OCI-LY3 (cell line): Measurements from ENCODE around the gene ZPR1.

ENCODE experiments used
- CTCF ChIP-seq: fragments of 200-600, 300-600 bp; sonication (generic); IDR thresholded peaks from 2 replicates; pipeline ENCODE4 v1.5.1; 2014; ENCODE audit warnings: antibody characterized with exemption, low read length, low read depth
- EZH2phosphoT487 ChIP-seq: fragments of 200-600 bp; shearing (Covaris generic); IDR thresholded peaks from 2 replicates; pipeline ENCODE4 v1.6.1; 2018; ENCODE audit warnings: antibody characterized with exemption, mixed run types, low read depth

- TF ChIP-seq CTCF = no peak
- TF ChIP-seq EZH2phosphoT487 = no peak
These were observed 51.1 kb downstream of the ZPR1 start for GRCh38 chr11:116736763-116737162.
